RWPE2 (cell line): Measurements from ENCODE around the gene CNR1.

Source experiments
- ATAC-seq: fragments of 200-7000 bp; cut with Tn5 transposase; 3 replicates; pipeline ENCODE4 v1.9.1; 2021; ENCODE audit warnings: low read depth
- DNase-seq: peaks from one replicate; pipeline ENCODE4 v3.0.0-alpha.2; 2020; ENCODE audit warnings: low spot score
- H3K27ac ChIP-seq: fragments of 450-650 bp; 2 replicates; pipeline ENCODE4 v1.5.1; 2017; ENCODE audit warnings: mild to moderate bottlenecking; ENCODE audit not compliant: poor library complexity, severe bottlenecking
- H3K27me3 ChIP-seq: fragments of 250-450 bp; sonication (Bioruptor Pico); 2 replicates; pipeline ENCODE4 v1.5.1; 2021; ENCODE audit warnings: mild to moderate bottlenecking, moderate library complexity; ENCODE audit not compliant: insufficient read depth, poor library complexity, severe bottlenecking
- H3K36me3 ChIP-seq: fragments of 250-450 bp; sonication (Bioruptor Pico); 2 replicates; pipeline ENCODE4 v1.5.1; 2020; ENCODE audit warnings: low read depth, mild to moderate bottlenecking, moderate library complexity
- H3K4me1 ChIP-seq: fragments of 250-450 bp; sonication (Bioruptor Pico); 2 replicates; pipeline ENCODE4 v1.5.1; 2021; ENCODE audit warnings: mild to moderate bottlenecking, moderate library complexity; ENCODE audit not compliant: insufficient read depth, poor library complexity, severe bottlenecking
- H3K4me3 ChIP-seq: fragments of 250-450 bp; sonication (Bioruptor Pico); 2 replicates; pipeline ENCODE4 v1.5.1; 2021; ENCODE audit warnings: mild to moderate bottlenecking, moderate library complexity; ENCODE audit not compliant: severe bottlenecking
- H3K9me3 ChIP-seq: fragments of 250-450 bp; sonication (Bioruptor Pico); 2 replicates; pipeline ENCODE4 v1.5.1; 2021; ENCODE audit warnings: mild to moderate bottlenecking, moderate library complexity; ENCODE audit not compliant: severe bottlenecking
- CTCF ChIP-seq: fragments of 450-650 bp; IDR thresholded peaks from one replicate; pipeline ENCODE4 v1.5.1; 2017; ENCODE audit warnings: mild to moderate bottlenecking, moderate library complexity; ENCODE audit not compliant: poor library complexity, severe bottlenecking

Gene CNR1

DNA sequence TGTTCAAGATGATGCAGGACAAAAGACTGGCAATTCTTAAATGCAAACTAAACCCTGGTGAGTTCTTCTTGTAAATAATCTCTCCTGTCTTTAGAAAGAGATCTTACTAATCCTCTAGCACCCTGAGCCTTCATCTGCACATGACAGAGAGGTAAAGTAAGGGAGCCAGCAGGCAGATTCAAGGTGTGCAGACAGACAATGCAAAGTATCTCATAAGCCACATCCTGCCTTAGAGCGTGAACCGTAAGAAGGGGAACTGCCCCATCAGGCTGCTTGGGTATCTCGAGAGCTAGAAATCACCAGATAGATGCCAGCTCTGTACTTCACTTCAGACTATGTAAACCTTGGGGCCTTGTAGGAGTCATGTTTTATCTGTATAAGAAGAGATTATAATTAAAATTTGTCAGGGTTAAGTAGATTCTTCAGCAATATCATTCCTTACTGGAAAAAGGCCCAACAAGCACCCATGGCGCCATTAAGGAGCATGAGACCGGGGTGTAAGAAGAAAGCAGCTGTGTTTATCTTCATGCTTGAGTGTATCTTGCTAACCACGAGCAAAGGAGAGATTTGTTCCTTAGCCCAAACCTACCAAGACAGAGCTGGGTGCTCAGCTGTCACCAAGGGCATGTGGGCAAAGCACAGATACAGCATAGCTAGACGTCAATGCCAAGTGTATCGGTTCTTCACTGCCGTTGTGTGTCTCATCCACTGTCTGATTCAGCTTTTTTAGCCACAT lies 24.4 kb downstream of the CNR1 start:
- H3K9me3 ChIP-seq: no peaks in the 10 kb centered on the region
- H3K4me1 ChIP-seq: no peaks in the 10 kb centered on the region
- H3K27ac ChIP-seq: no peak overlapping the region
- no peak overlapping the region for H3K4me3 ChIP-seq
- ATAC-seq (no peak), DNase-seq (no peak)
- no peak for TF ChIP-seq CTCF
- H3K27me3 ChIP-seq: no peaks in the 10 kb centered on the region
- H3K36me3 ChIP-seq: no peaks in the 10 kb centered on the region

- no peak for ATAC-seq
- no peak overlapping the region for H3K4me3 ChIP-seq
Observed at GRCh38 chr6:88137915-88138314, 28.2 kb downstream of the CNR1 start.

DNA sequence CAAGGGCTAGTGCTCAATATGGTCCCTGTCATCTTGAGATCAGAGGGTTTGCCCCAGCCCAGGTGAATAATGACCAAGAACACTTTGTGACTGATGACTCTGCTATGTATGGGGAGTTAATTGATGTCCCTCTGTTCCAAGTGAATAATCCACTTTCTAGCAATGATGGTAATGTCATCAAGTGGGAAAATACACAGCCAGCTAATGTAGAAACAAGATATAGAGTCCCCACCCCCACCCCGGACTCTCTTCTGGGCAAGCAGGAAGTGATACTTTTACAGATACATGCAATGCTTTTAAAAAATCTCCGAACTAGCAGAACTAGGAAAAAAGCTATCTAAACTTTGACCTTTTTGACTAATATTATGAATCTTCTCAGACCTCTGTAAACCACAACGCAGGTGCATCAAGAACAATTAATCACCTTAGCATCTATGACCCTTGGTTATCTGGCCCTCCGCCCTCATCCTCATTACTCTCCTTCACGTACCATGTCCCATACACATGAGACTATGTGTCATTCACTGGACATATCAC lies 30.5 kb downstream of the CNR1 start:
- DNase-seq (no peak), ATAC-seq (no peak)
- Histone ChIP-seq H3K36me3 (no peaks in the 10 kb centered on the region), H3K27me3 (no peaks in the 10 kb centered on the region), H3K9me3 (no peaks in the 10 kb centered on the region), H3K4me3 (no peak overlapping the region), H3K4me1 (no peaks in the 10 kb centered on the region), H3K27ac (no peak overlapping the region)
- TF ChIP-seq CTCF: no peak

More at GRCh38 chr6:88137915-88138314, 28.2 kb downstream of the CNR1 start:
- no peaks in the 10 kb centered on the region for H3K4me1 ChIP-seq
- H3K9me3 ChIP-seq: no peaks in the 10 kb centered on the region
- no peak for DNase-seq
- H3K27ac ChIP-seq: no peak overlapping the region
- H3K36me3 ChIP-seq: no peaks in the 10 kb centered on the region
- no peaks in the 10 kb centered on the region for H3K27me3 ChIP-seq
- TF ChIP-seq CTCF: no peak

- Histone ChIP-seq H3K36me3 (no peaks in the 10 kb centered on the region), H3K4me3 (no peak overlapping the region), H3K9me3 (no peaks in the 10 kb centered on the region), H3K4me1 (no peaks in the 10 kb centered on the region), H3K27ac (no peak overlapping the region), H3K27me3 (no peaks in the 10 kb centered on the region)
- no peak for TF ChIP-seq CTCF
- no peak for DNase-seq
- no peak for ATAC-seq
Observed at GRCh38 chr6:88134575-88134974, 31.6 kb downstream of the CNR1 start.

GRCh38 chr6:88133718-88134117 lies 32.4 kb downstream of the CNR1 start:
- no peaks in the 10 kb centered on the region for H3K36me3 ChIP-seq
- H3K27ac ChIP-seq: no peak overlapping the region
- no peak for DNase-seq

More at GRCh38 chr6:88133718-88134117, 32.4 kb downstream of the CNR1 start:
- no peak for ATAC-seq
- no peak for TF ChIP-seq CTCF
- Histone ChIP-seq H3K27me3 (no peaks in the 10 kb centered on the region), H3K9me3 (no peaks in the 10 kb centered on the region), H3K4me3 (no peak overlapping the region), H3K4me1 (no peaks in the 10 kb centered on the region)
